ENCODE measurements around the gene MCRS1. TPM values are rescaled to one million over a fixed set of nuclear protein-coding genes. Genes with fewer than 3 reads are reported as not detected.

Gene MCRS1
- total RNA-seq, 2 experiments from 2014 or later, result 57.1 to 61.1 TPM

GRCh38 chr12:49543221-49543913, 24.6 kb downstream of the MCRS1 start:
- DNase-seq, result no peak
- intact Hi-C loops (cut with micrococcal nuclease), result no loop called here
- ATAC-seq, result no peak
- Mint-ChIP-seq H3K36me3 (ENCODE audit: low read depth) (no peaks in the 10 kb centered on the region), H3K9me3 (no peaks in the 10 kb centered on the region), H3K4me1 (ENCODE audit: low read depth) (peaks cover 28% of the 10 kb centered on the region), H3K27ac (peak overlapping the region; percentile 5), H3K27me3 (peaks cover 6% of the 10 kb centered on the region), H3K4me3 (no peak overlapping the region)
- TF ChIP-seq CTCF (IDR thresholded peaks at IDR 0.05), result no peak
- ChIA-PET POLR2A (interaction anchor here (0.8 to 1.2 kb wide), 2 partner anchors 11 to 37 kb away, joined by 3 read pairs; no protein-coding TSS in a partner anchor), CTCF (interaction anchor here (0.7 to 1.6 kb wide), 2 partner anchors 185 to 196 kb away, joined by 3 to 4 read pairs; no protein-coding TSS in a partner anchor)

GRCh38 chr12:49542592-49543160, 25.3 kb downstream of the MCRS1 start:
- no peak overlapping the region for H3K4me3 Mint-ChIP-seq
- no peaks in the 10 kb centered on the region for H3K36me3 Mint-ChIP-seq (ENCODE audit: low read depth)
- no peak overlapping the region for H3K27ac Mint-ChIP-seq
- intact Hi-C loops (cut with micrococcal nuclease), result no loop called here
- H3K9me3 Mint-ChIP-seq, result no peaks in the 10 kb centered on the region
- H3K4me1 Mint-ChIP-seq (ENCODE audit: low read depth), result peaks cover 23% of the 10 kb centered on the region
- no peak for TF ChIP-seq CTCF (IDR thresholded peaks at IDR 0.05)
- H3K27me3 Mint-ChIP-seq, result peaks cover 8% of the 10 kb centered on the region
- DNase-seq, result no peak
- ChIA-PET CTCF (interaction anchor here (0.7 to 1.6 kb wide), 2 partner anchors 184 to 195 kb away, joined by 3 to 4 read pairs; no protein-coding TSS in a partner anchor), POLR2A (interaction anchor here (0.8 to 1.3 kb wide), 3 partner anchors 9 to 38 kb away, joined by 3 to 4 read pairs (median 3); no protein-coding TSS in a partner anchor)
- ATAC-seq, result no peak

- Mint-ChIP-seq H3K27ac (no peak overlapping the region), H3K4me1 (ENCODE audit: low read depth) (peaks cover 19% of the 10 kb centered on the region), H3K4me3 (no peak overlapping the region), H3K9me3 (no peaks in the 10 kb centered on the region), H3K36me3 (ENCODE audit: low read depth) (no peaks in the 10 kb centered on the region), H3K27me3 (peaks cover 11% of the 10 kb centered on the region)
- ChIA-PET CTCF (interaction anchor here (1.6 kb wide), 1 partner anchor 184 kb away, joined by 4 read pairs; no protein-coding TSS in a partner anchor), POLR2A (interaction anchor here (1.2 to 1.3 kb wide), 2 partner anchors 10 kb away, joined by 3 to 4 read pairs; no protein-coding TSS in a partner anchor)
- no peak for DNase-seq
- no peak for TF ChIP-seq CTCF (IDR thresholded peaks at IDR 0.05)
- intact Hi-C loops (cut with micrococcal nuclease), result no loop called here
- ATAC-seq, result no peak
Measured at GRCh38 chr12:49541911-49542505, 25.9 kb downstream of the MCRS1 start.

GRCh38 chr12:49541140-49541861, 26.6 kb downstream of the MCRS1 start:
- peaks cover 19% of the 10 kb centered on the region for H3K4me1 Mint-ChIP-seq (ENCODE audit: low read depth)
- no peak overlapping the region for H3K27ac Mint-ChIP-seq
- intact Hi-C loops (cut with micrococcal nuclease), result no loop called here
- no peak overlapping the region for H3K4me3 Mint-ChIP-seq
- no peak for DNase-seq
- no peaks in the 10 kb centered on the region for H3K9me3 Mint-ChIP-seq
- H3K27me3 Mint-ChIP-seq, result peaks cover 16% of the 10 kb centered on the region
- ChIA-PET POLR2A (interaction anchor here (1.3 kb wide), 1 partner anchor 11 kb away, joined by 4 read pairs; no protein-coding TSS in a partner anchor), CTCF (interaction anchor here (1.6 kb wide), 1 partner anchor 183 kb away, joined by 4 read pairs; no protein-coding TSS in a partner anchor)
- H3K36me3 Mint-ChIP-seq (ENCODE audit: low read depth), result no peaks in the 10 kb centered on the region
- TF ChIP-seq CTCF (IDR thresholded peaks at IDR 0.05), result no peak
- no peak for ATAC-seq

All from activated CD8-positive, alpha-beta T cell treated with anti-CD3 and anti-CD28 coated beads for 36 hours (primary cell).